GM18909 (cell line): ENCODE results near the gene EHD2.
"Not testable (repeated sequence)": the region's sequence is repeated elsewhere in the genome, so short reads cannot be mapped to it uniquely, and the experiment has no call there.

Experiments used
- ATAC-seq: cut with Tn5 transposase; IDR thresholded peaks from one replicate; pipeline ENCODE4 v1.9.1; 2021; ENCODE audit warnings: mild to moderate bottlenecking; ENCODE audit not compliant: unreplicated experiment, poor library complexity

EHD2 gene

DNA sequence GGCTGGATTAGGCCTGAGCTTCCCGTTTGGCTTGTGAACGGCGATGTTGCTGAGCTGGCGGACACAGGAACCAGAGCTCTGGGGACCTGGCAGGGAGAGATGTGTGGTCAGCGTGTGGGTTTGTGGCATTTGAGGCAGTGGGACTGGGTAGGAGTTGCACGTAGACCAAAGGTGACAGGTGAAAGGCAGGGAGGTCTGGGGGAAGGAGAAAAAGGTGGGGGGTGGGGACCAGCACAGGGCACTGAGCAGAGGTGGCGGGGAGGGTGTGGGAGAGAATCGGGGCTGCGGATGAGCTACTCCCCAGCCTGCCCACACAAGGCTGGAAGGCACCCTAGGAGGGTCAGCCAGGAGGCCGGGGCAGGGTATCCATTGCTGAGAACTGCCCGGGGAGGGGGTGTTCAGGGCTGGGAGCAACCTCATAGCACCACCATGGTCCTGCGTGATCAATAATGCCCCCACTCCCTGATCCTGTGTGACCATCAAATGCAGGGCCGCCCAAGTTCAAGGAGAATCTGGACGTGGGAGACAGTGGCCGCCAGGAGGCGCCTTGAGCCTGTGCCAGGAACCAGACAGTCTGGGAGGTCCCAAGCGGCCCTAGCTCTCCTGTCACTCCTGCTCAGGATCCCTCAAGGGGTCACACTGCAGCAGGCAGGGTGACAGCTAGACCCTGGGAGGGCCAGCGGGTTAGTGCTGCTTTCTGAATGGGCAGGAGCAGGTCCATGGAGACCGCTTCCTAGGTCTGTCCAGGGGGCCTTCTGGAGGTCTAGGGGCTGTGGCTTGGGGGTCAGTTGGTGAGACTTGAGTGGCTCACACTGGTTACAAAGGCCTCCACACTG lies 52.5 kb downstream of the EHD2 start:
- no peak for ATAC-seq

DNA sequence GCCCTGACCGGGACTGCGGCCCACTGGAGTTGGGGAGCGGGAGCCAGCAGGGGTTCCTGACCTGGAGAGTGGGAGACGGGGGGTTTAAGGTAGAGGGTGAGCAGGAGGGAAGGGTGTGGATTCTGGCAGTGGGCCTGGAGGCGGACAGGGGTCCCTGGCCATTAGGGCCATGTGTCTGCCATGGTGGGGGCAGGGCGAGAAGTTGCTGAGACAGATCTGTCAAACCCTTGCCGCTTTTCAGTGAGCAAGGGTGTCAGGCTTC lies 53.1 kb downstream of the EHD2 start:
- ATAC-seq: no peak

DNA sequence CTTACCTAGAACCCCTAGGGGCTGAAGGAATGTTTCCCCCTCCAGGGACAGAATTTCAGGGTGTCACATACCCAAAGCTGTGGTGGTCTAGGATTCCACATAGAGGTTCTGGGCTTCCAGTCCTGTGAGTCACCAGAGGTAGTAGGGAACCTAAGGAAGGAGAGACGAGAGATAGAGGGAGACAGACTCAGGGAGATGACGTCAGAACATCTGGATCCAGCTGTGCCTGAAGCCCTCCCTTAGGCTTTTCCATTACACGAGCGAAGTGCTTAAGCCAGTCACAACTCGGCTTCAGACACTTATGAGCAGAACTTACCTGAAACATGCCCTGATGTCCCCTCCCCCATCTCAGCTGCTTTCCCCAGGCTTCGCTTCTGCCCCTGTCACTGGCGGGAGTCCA lies 53.4 kb downstream of the EHD2 start:
- ATAC-seq: no peak

DNA sequence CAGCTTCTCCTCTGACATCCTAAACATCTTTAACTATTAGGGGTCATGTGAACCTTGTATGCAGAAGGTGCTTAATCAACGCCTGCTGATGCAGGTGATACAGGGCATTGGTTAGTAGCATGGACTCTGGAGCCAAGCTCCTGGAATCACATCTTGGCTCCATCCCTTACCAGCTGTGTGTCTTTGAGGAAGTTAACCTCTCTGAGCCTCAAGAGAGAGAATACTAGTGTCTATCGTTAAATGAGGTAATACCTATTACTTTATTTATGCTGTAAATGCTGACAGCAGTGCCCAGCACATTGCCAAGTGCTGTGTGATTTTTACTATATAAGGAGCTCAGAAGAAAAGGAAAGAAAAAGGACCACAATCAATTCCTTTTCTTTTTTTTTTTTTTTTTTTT lies 54.1 kb downstream of the EHD2 start:
- no peak for ATAC-seq

DNA sequence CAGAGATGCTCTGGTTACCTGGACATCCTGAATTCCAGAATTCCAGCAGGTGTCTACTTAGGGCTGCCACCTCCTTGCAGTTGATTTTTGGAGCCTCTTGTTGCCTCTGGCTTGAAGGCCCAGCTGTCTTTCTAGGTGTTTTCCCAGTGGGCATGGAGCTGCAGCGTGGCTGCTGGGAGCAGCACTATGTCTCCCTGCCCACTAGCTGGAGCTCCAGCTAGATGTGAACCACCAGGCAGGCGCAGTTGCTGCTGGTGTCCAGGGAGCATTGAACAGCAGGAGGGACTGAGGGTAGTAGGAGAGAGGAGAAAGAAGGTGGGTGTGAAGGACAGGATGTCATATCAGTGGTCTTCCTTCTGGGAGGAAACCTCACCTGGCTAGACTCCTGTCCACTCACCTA lies 55.4 kb downstream of the EHD2 start:
- ATAC-seq: no peak

DNA sequence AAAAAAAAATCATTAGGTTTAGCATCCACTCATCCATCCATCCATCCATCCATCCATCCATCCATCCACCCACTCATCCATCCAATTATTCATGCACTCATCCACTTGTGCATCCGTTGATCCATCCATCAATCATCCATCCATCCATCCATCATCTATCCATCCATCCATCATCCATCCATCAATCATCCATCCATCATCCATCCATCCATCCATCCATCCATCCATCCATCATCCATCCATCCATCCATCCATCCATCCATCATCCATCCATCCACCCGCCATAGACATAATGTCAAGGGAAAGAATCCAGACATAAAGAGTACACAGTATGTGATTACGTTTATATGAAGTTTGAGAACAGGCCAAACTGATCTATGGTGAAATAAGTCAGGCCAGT lies 56.3 kb downstream of the EHD2 start:
- ATAC-seq: no peak

DNA sequence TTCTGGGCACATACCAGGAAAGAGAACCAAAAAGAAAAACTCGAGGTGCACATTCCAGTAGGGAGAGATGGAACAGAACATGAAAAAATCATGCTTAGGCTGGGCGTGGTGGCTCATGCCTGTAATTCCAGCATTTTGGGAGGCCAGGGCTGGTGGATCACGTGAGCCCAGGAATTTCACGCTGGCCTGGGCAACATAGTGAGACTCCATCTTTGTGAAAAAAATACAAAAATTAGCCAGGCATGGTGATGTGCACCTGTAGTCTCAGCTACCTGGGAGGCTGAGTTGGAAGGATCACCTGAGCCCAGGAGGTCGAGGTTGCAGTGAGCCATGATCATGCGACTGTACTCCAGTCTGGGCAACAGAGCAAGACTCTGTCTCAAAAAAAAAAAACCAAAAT lies 58.1 kb downstream of the EHD2 start:
- ATAC-seq: not testable (repeated sequence)

DNA sequence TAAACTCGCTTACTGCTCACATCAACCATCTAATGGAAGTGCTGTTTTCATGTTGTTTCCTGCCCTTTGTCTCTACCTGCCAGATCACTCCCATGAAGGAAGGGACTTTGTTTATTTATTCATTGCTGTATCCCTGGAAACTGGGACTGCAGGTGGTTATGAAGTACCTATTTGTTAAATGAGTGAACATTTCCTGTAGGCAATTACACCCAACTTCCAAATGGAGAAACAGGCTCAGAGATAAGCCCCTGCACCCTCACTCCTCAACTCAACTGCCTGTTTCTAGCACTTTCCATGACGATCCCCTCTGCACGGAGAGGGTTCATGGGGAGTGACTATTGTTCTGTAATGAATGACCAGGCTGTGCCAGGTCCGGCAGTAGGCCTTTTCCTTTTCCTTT lies 63.3 kb downstream of the EHD2 start:
- ATAC-seq: no peak

DNA sequence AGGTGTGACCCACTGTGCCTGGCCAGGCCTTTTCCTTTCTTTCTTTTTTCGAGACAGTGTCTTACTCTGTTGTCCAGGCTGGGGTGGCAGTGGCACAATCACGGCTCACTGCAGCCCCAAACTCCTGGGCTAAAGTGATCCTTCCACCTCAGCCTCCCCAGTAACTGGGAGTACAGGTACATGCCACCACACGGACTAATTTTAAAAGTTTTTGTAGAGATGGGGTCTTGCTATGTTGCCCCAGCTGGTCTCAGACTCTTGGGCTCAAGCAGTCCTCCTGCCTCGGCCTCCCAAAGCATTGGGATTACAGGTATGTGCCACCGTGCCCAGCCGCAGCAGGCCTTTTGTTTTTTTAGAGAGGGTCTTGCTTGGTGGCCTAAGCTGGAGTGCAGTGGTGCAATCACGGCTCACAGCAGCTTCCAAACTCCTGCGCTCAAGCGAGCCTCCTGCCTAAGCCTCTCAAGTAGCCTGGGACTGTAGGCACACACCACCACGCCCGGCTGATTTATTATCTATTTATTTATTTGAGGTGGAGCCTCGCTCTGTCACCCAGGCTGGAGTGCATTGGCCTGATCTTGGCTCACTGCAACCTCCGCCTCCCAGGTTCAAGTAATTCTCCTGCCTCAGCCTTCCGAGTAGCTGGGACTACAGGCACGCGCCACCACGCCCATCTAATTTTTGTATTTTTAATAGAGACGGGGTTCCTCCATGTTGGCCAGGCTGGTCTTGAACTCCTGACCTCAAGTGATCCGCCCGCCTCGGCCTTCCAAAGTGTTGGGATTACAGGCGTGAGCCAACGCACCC lies 64.2 kb downstream of the EHD2 start:
- not testable (repeated sequence) for ATAC-seq

DNA sequence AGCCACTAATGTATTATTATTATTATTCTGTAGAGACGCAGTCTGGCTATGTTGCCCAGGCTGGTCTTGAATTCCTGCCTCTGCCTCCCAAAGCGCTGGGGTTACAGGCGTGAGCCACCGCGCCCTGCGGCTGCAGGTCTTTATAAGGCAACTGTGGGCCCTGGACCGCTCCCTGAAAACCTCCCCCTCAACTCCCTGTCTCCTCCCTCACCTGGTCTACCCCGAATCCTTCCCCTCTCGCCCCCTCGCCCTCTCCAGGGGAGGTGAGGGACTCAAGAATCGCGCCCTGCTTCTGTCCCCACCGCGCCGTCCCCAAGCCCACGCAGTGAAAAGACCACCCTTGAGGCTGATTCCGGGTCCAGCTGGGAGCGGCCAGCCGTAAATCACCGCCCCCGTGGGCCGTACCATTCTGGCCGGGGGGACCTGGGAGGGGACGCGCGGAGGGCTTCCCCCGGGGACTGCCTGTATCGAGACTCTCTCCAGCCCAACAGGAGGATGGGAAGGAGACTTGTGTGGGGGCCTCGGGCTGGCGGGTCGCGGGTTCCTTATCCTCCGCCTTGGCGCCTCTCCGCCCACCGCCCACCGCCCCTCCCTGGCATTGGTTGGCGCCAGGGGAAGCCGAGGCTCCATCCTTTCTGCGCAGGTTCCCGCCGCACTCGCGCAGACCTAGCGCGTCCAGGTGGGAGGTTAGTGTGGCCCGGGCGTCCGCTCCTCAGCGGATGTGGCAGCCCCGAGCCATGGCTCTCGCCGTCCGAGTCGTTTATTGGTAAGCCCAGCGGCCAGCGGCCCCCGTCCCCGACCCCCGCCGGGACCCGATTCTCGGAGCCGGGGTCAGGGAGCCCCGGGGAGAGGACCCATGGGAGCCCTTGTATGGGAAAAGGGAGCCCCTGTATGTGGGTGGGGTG lies 65.1 kb downstream of the EHD2 start, which contains the start of gene SELENOW:
Gene SELENOW (plus strand): TSS at position 655 of the 905 bp plus-strand sequence. CDS start 83 bp downstream, at position 738.
- ATAC-seq: peak; percentile 72

DNA sequence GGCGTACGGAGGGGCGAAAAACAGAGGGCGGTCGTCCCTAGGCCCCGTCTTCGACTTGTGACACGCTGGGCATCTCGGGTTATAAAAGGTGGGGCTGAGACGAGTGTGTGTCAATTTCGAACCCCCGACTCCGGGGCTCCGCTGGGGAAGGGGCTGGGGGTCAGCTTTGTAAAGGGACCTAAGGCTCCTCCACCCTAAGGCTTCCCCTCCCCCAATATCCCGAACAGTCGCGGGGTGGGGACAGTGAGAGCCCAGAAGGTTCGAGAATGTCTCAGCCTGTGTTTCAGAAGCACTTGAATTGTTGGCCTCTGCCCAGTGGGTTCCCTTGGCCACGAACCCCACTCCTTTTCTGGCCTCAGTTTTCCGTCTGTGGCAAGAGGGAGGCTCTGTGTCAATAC lies 65.7 kb downstream of the EHD2 start:
- no peak for ATAC-seq

DNA sequence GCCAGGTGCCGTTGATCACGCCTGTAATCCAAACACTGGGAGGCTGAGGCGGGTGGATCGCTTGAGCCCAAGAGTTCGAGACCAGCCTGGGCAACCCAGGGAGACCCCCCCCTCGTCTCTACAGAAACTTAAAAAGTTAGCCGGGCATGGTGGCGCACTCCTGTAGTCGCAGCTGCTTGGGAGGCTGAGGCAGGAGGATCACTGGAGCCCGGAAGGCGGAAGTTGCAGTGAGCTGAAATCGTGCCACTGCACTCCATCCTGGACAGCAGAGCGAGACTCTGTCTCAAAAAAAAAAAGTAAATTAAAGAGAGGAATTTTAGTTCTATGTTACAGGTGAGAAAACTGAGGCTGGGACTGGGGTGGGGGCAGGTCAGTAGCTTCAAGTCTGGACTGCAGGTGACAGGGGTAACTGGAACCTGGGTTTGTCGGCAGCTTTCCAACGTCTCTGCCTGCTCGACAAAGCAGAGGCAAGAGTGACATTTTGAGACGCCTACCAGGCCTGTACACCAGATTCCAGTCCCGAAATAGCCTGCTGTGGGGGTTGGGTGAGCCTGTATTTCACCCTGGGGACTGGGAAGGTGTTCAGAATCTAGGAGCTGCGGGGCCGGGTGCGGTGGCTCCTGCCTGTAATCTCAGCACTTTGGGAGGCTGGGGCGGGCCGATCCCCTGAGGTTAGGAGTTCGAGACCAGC lies 66.4 kb downstream of the EHD2 start:
- no peak for ATAC-seq

DNA sequence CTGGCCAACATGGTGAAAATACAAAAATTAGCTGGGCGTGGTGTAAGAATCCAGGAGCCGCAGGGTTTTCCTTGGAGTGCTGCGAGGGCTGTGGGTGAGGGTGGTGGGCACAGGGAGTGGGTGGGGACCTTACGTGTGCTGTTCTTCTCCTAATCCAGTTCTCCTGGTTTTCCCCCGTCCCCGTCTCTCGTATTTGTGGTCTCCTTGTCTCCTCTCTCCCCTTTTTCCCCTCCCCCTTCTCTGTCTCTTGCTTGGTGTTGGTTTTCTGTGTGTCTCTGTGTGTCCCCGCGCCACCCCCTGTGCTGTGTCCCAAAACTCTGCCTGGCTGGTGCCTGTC lies 67.0 kb downstream of the EHD2 start:
- no peak for ATAC-seq

DNA sequence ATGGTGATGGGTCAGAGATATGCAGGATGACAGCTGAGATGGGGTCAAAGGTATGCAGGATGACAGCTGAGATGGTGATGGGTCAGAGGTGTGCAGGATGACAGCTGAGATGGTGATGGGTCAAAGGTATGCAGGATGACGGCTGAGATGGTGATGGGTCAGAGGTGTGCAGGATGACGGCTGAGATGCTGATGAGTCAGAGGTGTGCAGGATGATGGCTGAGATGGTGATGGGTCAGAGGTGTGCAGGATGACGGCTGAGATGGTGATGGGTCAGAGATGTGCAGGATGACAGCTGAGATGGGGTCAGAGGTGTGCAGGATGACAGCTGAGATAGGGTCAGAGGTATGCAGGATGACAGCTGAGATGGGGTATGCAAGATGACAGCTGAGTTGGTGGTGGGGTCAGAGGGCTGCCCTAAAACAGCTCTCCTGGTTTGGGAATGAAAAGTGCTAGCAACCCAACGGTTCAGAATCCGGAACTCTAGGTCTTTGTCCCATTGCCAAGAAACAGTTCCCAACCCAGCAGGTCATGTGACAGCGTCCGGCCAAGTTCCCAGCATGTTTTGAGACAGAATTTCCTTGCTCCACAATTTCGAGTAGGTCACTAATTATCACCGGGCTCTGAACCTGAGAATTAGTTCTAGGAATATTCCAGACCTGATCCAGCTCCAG lies 68.5 kb downstream of the EHD2 start:
- ATAC-seq: no peak

DNA sequence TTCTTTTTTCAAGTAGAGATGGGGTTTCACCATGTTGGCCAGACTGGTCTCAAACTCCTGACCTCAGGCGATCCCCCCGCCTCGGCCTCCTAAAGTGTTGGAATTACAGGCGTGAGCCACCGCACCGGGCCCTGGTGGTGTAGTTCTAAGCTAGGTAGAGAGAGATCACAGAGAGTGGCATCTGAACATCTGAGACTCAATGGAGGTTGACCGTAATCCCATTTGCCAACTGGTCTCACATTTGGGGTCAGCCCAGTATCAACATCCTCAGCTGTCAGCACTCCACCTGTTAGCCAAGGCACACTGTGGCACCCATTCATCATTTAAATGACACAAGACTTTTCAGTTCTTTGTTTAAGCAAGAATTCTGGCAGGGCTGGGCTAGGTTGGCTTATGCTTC lies 73.3 kb downstream of the EHD2 start:
- no peak for ATAC-seq

DNA sequence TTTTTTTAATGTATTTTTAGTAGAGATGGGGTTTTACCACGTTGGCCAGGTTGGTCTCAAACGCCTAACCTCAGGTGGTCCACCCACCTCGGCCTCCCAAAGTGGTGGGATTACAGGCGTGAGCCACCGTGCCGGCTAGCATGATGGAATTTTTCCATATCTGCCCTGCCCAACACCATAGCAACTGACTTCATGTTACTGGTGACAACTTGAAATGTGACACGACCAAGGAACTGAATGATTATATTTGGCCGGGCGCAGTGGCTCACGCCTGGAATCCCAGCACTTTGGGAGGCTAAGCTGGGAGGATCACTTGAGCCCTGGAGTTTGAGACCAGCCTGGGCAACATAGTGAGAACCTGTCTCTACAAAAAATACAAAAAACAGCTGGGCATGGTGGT lies 74.1 kb downstream of the EHD2 start:
- not testable (repeated sequence) for ATAC-seq

DNA sequence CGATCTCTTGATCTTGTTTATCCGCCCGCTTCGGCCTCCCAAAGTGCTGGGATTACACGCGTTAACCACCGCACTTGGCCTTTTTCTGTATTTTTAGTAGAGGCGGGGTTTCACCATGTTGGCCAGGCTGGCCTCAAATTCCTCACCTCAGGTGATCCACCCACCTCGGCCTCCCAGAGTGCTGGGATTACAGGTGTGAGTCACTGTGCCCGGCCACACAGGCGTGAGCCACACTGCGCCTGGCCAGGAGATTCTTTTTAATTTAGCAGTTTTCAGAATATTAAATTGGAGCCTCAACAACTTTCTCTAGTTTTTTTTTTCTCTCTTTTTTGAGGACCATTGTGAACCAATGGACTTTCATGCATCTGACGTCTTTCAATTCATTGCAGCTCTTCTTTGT lies 76.6 kb downstream of the EHD2 start:
- not testable (repeated sequence) for ATAC-seq

DNA sequence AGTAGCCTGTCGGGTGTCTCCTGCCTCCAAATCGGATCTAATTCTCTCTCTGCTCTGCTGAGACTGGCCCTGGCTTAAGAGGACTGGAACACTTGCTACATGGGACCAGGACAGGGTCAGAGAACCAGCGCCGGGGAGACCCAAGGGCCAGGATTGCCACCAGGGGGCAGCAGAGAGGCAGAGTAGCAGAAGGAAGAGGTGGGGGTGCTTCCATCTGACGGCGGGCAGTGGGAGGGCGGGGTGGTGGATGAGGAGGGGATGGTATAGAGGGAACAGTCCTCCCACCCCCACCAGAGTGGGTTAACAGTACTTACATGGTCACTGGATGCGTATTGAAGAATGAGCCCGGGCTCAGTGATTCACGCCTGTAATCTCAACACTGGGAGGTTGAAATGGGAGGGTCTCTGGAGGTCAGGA lies 77.2 kb downstream of the EHD2 start:
- ATAC-seq: no peak

DNA sequence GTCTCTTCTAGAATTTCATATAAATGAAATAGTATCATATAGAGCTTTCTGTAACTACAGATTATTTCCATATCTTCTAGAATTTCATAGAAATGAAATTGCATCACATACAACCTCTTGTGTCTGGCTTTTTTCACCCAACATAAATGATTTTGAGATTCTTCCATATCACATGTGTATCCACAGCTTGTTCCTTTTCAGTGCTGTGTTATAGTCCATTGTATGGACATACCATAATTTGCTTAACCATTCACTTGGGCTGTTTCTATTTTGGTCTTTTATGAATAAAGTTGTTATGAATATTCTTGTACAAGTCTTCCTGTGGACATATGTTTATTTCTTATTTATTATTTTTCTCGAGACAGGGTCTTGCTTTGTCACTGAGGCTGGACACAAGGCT lies 79.4 kb downstream of the EHD2 start:
- no peak for ATAC-seq
